ENCODE results near the gene ASAP2. TPM values are rescaled to one million over a fixed set of nuclear protein-coding genes. Genes with fewer than 3 reads are reported as not detected.

The ASAP2 gene
- total and polyA plus RNA-seq, 9 of the 15 experiments (the other 6 are each of a cell fraction or from before 2014, with no cell fraction given): 0.06 to 4.3 (median 3.1) TPM

DNA sequence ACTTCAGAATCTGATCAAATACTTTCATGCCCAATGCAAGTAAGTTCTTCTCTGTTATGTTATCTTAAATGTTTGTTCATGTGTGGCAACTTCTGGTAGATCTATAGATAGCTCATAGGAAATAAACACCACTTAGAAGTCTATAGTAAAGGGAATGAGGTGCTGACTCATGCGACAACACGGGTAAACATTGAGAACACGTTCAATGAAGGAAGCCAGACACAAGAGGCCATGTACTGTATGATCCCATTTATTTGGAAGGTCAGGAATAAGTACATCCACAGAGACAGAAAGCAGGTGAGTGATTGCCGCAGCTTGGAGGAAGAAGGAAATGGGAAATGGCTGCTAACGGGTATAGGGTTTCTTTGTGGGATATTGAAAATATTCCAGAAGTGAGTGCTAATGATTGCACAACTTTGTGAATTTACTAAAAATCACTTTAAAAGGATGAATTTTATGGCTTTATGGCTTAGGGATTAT, 121.3 kb downstream of the ASAP2 start (continued):
- no peak for TF ChIP-seq ZNF699 (CRISPR knock-in tag; IDR thresholded peaks at IDR 0.05; ENCODE audit: insufficient replicate concordance)
- no peak for TF ChIP-seq ZKSCAN3 (CRISPR knock-in tag; IDR thresholded peaks at IDR 0.05)
- TF ChIP-seq ZNF583 (CRISPR knock-in tag; IDR thresholded peaks at IDR 0.05): no peak
- no peak for TF ChIP-seq ZNF444 (CRISPR knock-in tag; IDR thresholded peaks at IDR 0.05)
- TF ChIP-seq ZBTB34 (CRISPR knock-in tag; IDR thresholded peaks at IDR 0.05): no peak
- TF ChIP-seq SMARCA4 (IDR thresholded peaks at IDR 0.05): peak; percentile 56; the same call in 1 of the 2 replicates
- TF ChIP-seq TSC22D4 (tag; IDR thresholded peaks at IDR 0.05): no peak
- TF ChIP-seq CBX5 (IDR thresholded peaks at IDR 0.05; ENCODE audit: borderline replicate concordance, low read depth): no peak
- TF ChIP-seq, protein P1, sequence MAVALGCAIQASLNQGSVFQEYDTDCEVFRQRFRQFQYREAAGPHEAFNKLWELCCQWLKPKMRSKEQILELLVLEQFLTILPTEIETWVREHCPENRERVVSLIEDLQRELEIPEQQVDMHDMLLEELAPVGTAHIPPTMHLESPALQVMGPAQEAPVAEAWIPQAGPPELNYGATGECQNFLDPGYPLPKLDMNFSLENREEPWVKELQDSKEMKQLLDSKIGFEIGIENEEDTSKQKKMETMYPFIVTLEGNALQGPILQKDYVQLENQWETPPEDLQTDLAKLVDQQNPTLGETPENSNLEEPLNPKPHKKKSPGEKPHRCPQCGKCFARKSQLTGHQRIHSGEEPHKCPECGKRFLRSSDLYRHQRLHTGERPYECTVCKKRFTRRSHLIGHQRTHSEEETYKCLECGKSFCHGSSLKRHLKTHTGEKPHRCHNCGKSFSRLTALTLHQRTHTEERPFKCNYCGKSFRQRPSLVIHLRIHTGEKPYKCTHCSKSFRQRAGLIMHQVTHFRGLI (CRISPR knock-in tag; IDR thresholded peaks at IDR 0.05): no peak
- no peak for TF ChIP-seq CHD1 (IDR thresholded peaks at IDR 0.05; ENCODE audit: low read length)
- TF ChIP-seq ARID2 (IDR thresholded peaks at IDR 0.05): no peak
- TF ChIP-seq CEBPG (CRISPR knock-in tag; IDR thresholded peaks at IDR 0.05): no peak
- TF ChIP-seq CEBPG (tag; conservative IDR thresholded peaks at IDR 0.05 in 1 of 2, IDR thresholded peaks at IDR 0.05 in 1 of 2): peak; percentile 65 to 81
- no peak for TF ChIP-seq SRSF7 (optimal IDR thresholded peaks at IDR 0.05; ENCODE audit: low read depth, low read length)
- no peak for TF ChIP-seq RFX1 (IDR thresholded peaks at IDR 0.05)
- peak; percentile 59; the same call in 1 of the 2 replicates for TF ChIP-seq ATF3 (IDR thresholded peaks at IDR 0.05)
- TF ChIP-seq ATF3 (CRISPR knock-in tag; conservative IDR thresholded peaks at IDR 0.05): no peak
- TF ChIP-seq ZNF584 (CRISPR knock-in tag; IDR thresholded peaks at IDR 0.05; ENCODE audit: low read depth): no peak
- TF ChIP-seq PHTF2 (CRISPR knock-in tag; IDR thresholded peaks at IDR 0.05): no peak
- TF ChIP-seq, protein P2, sequence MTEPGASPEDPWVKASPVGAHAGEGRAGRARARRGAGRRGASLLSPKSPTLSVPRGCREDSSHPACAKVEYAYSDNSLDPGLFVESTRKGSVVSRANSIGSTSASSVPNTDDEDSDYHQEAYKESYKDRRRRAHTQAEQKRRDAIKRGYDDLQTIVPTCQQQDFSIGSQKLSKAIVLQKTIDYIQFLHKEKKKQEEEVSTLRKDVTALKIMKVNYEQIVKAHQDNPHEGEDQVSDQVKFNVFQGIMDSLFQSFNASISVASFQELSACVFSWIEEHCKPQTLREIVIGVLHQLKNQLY (CRISPR knock-in tag; conservative IDR thresholded peaks at IDR 0.05): no peak
- TF ChIP-seq, protein P3, sequence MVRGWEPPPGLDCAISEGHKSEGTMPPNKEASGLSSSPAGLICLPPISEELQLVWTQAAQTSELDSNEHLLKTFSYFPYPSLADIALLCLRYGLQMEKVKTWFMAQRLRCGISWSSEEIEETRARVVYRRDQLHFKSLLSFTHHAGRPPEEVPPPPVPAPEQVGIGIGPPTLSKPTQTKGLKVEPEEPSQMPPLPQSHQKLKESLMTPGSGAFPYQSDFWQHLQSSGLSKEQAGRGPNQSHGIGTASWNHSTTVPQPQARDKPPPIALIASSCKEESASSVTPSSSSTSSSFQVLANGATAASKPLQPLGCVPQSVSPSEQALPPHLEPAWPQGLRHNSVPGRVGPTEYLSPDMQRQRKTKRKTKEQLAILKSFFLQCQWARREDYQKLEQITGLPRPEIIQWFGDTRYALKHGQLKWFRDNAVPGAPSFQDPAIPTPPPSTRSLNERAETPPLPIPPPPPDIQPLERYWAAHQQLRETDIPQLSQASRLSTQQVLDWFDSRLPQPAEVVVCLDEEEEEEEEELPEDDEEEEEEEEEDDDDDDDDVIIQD (CRISPR knock-in tag; IDR thresholded peaks at IDR 0.05): no peak
- TF ChIP-seq RBFOX2 (IDR thresholded peaks at IDR 0.05; ENCODE audit: low read depth, low read length): no peak
